Coronary artery (tissue), 2 donors: Measurements from ENCODE around the gene NUP210.
"Not testable (repeated sequence)": the region's sequence is repeated elsewhere in the genome, so short reads cannot be mapped to it uniquely, and the experiment has no call there.

ENCODE experiments used
- DNase-seq: peaks from one replicate; pipeline ENCODE4 v3.0.0-alpha.2; 2017; ENCODE audit warnings: low spot score
- H3K27ac ChIP-seq, 2 donors: fragments of 200-600 bp; sonication (generic); one replicate each; pipeline ENCODE4 v1.5.1; 2016 to 2019
- H3K4me3 ChIP-seq: fragments of 200-600 bp; sonication (generic); 2 replicates; pipeline ENCODE4 v1.5.1; 2016; ENCODE audit warnings: mild to moderate bottlenecking, moderate library complexity
- CTCF ChIP-seq: fragments of 200-600 bp; sonication (generic); IDR thresholded peaks from one replicate; pipeline ENCODE4 v1.5.1; 2019; ENCODE audit warnings: antibody characterized with exemption

Gene NUP210

DNA sequence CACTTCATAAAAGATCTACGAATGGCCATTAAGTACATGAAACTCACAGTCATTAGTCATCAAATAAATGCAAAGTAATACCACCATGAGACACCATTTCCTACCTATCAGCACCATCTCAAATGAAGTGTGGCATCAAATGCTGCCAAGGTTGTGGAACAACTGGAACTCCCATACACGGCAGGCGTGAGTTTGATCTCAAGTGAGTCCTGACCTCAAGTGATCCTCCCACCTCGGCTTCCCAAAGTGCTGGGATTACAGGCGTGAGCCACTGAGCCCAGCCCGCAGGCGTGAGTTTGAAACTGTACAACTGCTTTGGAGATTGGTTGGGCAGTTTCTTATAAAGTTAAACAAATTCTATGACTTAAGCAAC, 31.2 kb upstream of the NUP210 start:
- Histone ChIP-seq H3K27ac (peak overlapping the region in 1 of 2 donors; percentile 83), H3K4me3 (peak overlapping the region; percentile 67)
- TF ChIP-seq CTCF = no peak
- no peak for DNase-seq

- DNase-seq, H3K27ac ChIP-seq, H3K4me3 ChIP-seq: not testable (repeated sequence)
Measured at GRCh38 chr3:13442882-13443281, 22.8 kb upstream of the NUP210 start.

- no peak overlapping the region for H3K27ac ChIP-seq
- H3K4me3 ChIP-seq = no peak overlapping the region
- DNase-seq = no peak
- no peak for TF ChIP-seq CTCF
Measured at GRCh38 chr3:13440204-13440817, 20.2 kb upstream of the NUP210 start.

GRCh38 chr3:13436213-13436612, 16.1 kb upstream of the NUP210 start:
- not testable (repeated sequence) for H3K4me3 ChIP-seq, H3K27ac ChIP-seq, DNase-seq

- DNase-seq = no peak
- no peak for TF ChIP-seq CTCF
- Histone ChIP-seq H3K4me3 (no peak overlapping the region), H3K27ac (no peak overlapping the region)
Measured at GRCh38 chr3:13433912-13434311, 13.8 kb upstream of the NUP210 start.

GRCh38 chr3:13432093-13432492, 12.0 kb upstream of the NUP210 start:
- DNase-seq = no peak
- Histone ChIP-seq H3K4me3 (no peak overlapping the region), H3K27ac (no peak overlapping the region)
- TF ChIP-seq CTCF = no peak

DNA sequence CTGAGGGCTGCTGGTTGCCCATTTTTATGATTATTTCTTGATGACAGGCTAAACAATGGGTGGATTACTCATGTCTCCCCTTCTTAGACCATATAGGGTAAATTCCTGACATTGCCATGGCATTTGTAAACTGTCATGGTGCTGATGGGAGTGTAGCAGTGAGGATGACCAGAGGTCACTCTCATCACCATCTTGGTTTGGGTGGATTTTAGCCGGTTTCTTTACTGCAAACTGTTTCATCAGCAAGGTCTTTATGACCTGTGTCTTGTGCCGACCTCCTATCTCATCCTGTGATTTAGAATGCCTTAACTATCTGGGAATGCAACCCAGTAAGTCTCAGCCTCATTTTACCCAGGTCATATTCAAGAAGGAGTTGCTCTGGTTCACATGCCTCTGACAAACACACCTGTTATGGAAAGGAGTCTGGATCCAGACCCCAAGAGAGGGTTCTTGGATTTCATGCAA, 10.3 kb upstream of the NUP210 start:
- not testable (repeated sequence) for H3K4me3 ChIP-seq, H3K27ac ChIP-seq, DNase-seq

- no peak for DNase-seq
- no peak overlapping the region for H3K27ac ChIP-seq
- no peak overlapping the region for H3K4me3 ChIP-seq
- TF ChIP-seq CTCF = no peak
Measured at GRCh38 chr3:13429631-13430291, 9.6 kb upstream of the NUP210 start.

DNA sequence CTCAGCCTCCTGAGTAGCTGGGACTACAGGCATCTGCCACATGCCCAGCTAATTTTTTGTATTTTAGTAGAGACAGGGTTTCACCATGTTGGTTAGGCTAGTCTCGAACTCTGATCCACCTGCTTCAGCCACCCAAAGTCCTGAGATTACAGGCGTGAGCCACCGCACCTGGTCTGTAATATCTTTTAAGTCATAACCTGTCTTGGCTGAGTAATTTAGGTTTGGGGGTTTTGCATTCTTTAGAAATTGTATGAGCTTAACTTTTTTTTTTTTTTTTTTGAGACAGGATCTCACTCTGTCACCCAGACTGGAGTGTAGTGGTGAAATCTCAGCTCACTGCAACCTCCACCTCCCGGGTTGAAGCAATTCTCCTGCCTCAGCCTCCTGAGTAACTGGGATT, 8.6 kb upstream of the NUP210 start:
- not testable (repeated sequence) for H3K27ac ChIP-seq, H3K4me3 ChIP-seq, DNase-seq
